Measurements from ENCODE around the gene CCN5. TPM values are rescaled to one million over a fixed set of nuclear protein-coding genes. Genes with fewer than 3 reads are reported as not detected.

CCN5 gene
- total RNA-seq, 1 donor from 2014 or later, result 112 TPM

- Histone ChIP-seq H3K4me3 (no peak overlapping the region), H3K36me3 (no peaks in the 10 kb centered on the region), H3K27ac (no peak overlapping the region), H3K27me3 (no peaks in the 10 kb centered on the region), H3K4me1 (peaks cover 10% of the 10 kb centered on the region), H3K9me3 (no peaks in the 10 kb centered on the region)
- no peak for TF ChIP-seq CTCF (IDR thresholded peaks at IDR 0.05)
- DNase-seq (no peak), ATAC-seq (no peak)
- intact Hi-C loops (cut with DNase I), result loop anchor here (5.0 kb wide), 1 partner anchor 45 kb away; no protein-coding TSS in a partner anchor
These were observed 17.2 kb downstream of the CCN5 start for GRCh38 chr20:44732327-44732726.

GRCh38 chr20:44733341-44734069 is 18.3 kb downstream of the CCN5 start:
- peak; percentile 74 for ATAC-seq
- Histone ChIP-seq H3K27me3 (no peaks in the 10 kb centered on the region), H3K4me3 (no peak overlapping the region), H3K9me3 (no peaks in the 10 kb centered on the region), H3K4me1 (peaks cover 10% of the 10 kb centered on the region), H3K36me3 (no peaks in the 10 kb centered on the region), H3K27ac (no peak overlapping the region)
- TF ChIP-seq CTCF (IDR thresholded peaks at IDR 0.05), result peak; percentile 92
- DNase-seq, result peak; percentile 79
- intact Hi-C loops (cut with DNase I), result loop anchor here (5.0 kb wide), 1 partner anchor 46 kb away; no protein-coding TSS in a partner anchor

- no peak for TF ChIP-seq CTCF (IDR thresholded peaks at IDR 0.05)
- no peak overlapping the region for H3K27ac ChIP-seq
- ATAC-seq, result peak; percentile 46
These were observed 19.8 kb downstream of the CCN5 start for GRCh38 chr20:44734938-44735337.

GRCh38 chr20:44735816-44736169 is 20.6 kb downstream of the CCN5 start:
- H3K4me3 ChIP-seq, result no peak overlapping the region
- intact Hi-C loops (cut with DNase I), result no loop called here
- H3K9me3 ChIP-seq, result no peaks in the 10 kb centered on the region
- ATAC-seq (no peak), DNase-seq (no peak)
- no peaks in the 10 kb centered on the region for H3K4me1 ChIP-seq
- no peak for TF ChIP-seq CTCF (IDR thresholded peaks at IDR 0.05)
- H3K36me3 ChIP-seq, result no peaks in the 10 kb centered on the region
- no peaks in the 10 kb centered on the region for H3K27me3 ChIP-seq
- H3K27ac ChIP-seq, result no peak overlapping the region

More at GRCh38 chr20:44734938-44735337, 19.8 kb downstream of the CCN5 start:
- H3K9me3 ChIP-seq, result no peaks in the 10 kb centered on the region
- H3K27me3 ChIP-seq, result no peaks in the 10 kb centered on the region
- no peak for DNase-seq
- H3K36me3 ChIP-seq, result no peaks in the 10 kb centered on the region
- no peak overlapping the region for H3K4me3 ChIP-seq
- intact Hi-C loops (cut with DNase I), result loop anchor here (5.0 kb wide), 1 partner anchor 48 kb away; no protein-coding TSS in a partner anchor
- no peaks in the 10 kb centered on the region for H3K4me1 ChIP-seq

GRCh38 chr20:44736170-44737021 is 21.2 kb downstream of the CCN5 start:
- Histone ChIP-seq H3K9me3 (no peaks in the 10 kb centered on the region), H3K36me3 (no peaks in the 10 kb centered on the region), H3K4me3 (no peak overlapping the region), H3K4me1 (no peaks in the 10 kb centered on the region), H3K27me3 (no peaks in the 10 kb centered on the region), H3K27ac (no peak overlapping the region)
- DNase-seq, result no peak
- TF ChIP-seq CTCF (IDR thresholded peaks at IDR 0.05), result no peak
- ATAC-seq, result peak; percentile 86
- intact Hi-C loops (cut with DNase I), result no loop called here
